Panc1 (cell line): ENCODE measurements around the gene DFFA.

Experiments used
- CTCF ChIP-seq: fragments of 450-650 bp; IDR thresholded peaks from 2 replicates; pipeline ENCODE4 v1.5.1; 2017; ENCODE audit warnings: mild to moderate bottlenecking
- POLR2AphosphoS5 ChIP-seq: IDR thresholded peaks from 2 replicates; pipeline ENCODE4 v1.6.1; 2012; ENCODE audit warnings: mild to moderate bottlenecking, low read depth, low read length, moderate library complexity
- TCF7L2 ChIP-seq: IDR thresholded peaks from 2 replicates; pipeline ENCODE4 v1.6.1; 2011; ENCODE audit warnings: mild to moderate bottlenecking, low read depth, low read length, inconsistent platforms

GRCh38 chr1:10449751-10450150 lies 22.6 kb downstream of the DFFA start, which contains the start of gene CORT:
- TF ChIP-seq CTCF = no peak
- no peak for TF ChIP-seq POLR2AphosphoS5
- TF ChIP-seq TCF7L2 = no peak
